Panc1 (cell line): ENCODE measurements around the gene DSCAM. TPM values are rescaled to one million over a fixed set of nuclear protein-coding genes. Genes with fewer than 3 reads are reported as not detected.

ENCODE experiments used
- ATAC-seq: fragments of 200-7000 bp; cut with Tn5 transposase; 2 replicates; pipeline ENCODE4 v1.9.1; 2020; ENCODE audit warnings: mild to moderate bottlenecking, moderate library complexity
- BruUV-seq: library from RNA; stranded (reverse); fragments of 400-500 nt; replicated peaks from 2 replicates; lab custom pipeline; 2021; lab: Mats Ljungman, UMichigan
- CTCF ChIA-PET: fragments of 300-600 bp; sonication (Branson Sonifier 250); formaldehyde crosslinking; loops from one replicate; lab custom pipeline; 2022; ENCODE audit warnings: antibody characterized with exemption; lab: Charles Lee
- POLR2A ChIA-PET: fragments of 300-600 bp; sonication (Branson Sonifier 250); formaldehyde crosslinking; loops from one replicate; lab custom pipeline; 2022; ENCODE audit warnings: antibody characterized with exemption; lab: Charles Lee
- DNase-seq: peaks from one replicate; pipeline ENCODE4 v3.0.0-alpha.2; 2010; ENCODE audit warnings: low read depth, low spot score
- H3K27ac ChIP-seq: 2 replicates; pipeline ENCODE4 v1.5.1; 2011; ENCODE audit warnings: mild to moderate bottlenecking, low read length, inconsistent platforms
- H3K27me3 ChIP-seq: fragments of 200-500 bp; sonication (Bioruptor generic); 2 replicates; pipeline ENCODE4 v1.6.0; 2014; ENCODE audit warnings: low read length, inconsistent platforms; ENCODE audit not compliant: control insufficient read depth, insufficient read depth
- H3K36me3 ChIP-seq: fragments of 200-500 bp; sonication (Bioruptor generic); 2 replicates; pipeline ENCODE4 v1.5.1; 2014; ENCODE audit warnings: inconsistent platforms, mild to moderate bottlenecking, low read length, moderate library complexity; ENCODE audit not compliant: control insufficient read depth, insufficient read depth
- H3K4me1 ChIP-seq: 2 replicates; pipeline ENCODE4 v1.5.1; 2011; ENCODE audit warnings: inconsistent platforms, mild to moderate bottlenecking, low read length, moderate library complexity; ENCODE audit not compliant: control insufficient read depth, insufficient read depth
- H3K4me3 ChIP-seq, 2 experiments: 2 replicates each; pipeline ENCODE4 v1.5.1; 2011 to 2012; ENCODE audit warnings: low read depth in 2 of 2, low read length in 2 of 2, mild to moderate bottlenecking in 2 of 2, inconsistent platforms in 1 of 2, moderate library complexity in 1 of 2
- H3K9me3 ChIP-seq: fragments of 200-500 bp; sonication (Bioruptor generic); 2 replicates; pipeline ENCODE4 v1.5.1; 2014; ENCODE audit warnings: low read depth, mild to moderate bottlenecking, inconsistent platforms, low read length, moderate library complexity; ENCODE audit not compliant: control insufficient read depth, insufficient read depth
- CTCF ChIP-seq: fragments of 450-650 bp; IDR thresholded peaks from 2 replicates; pipeline ENCODE4 v1.5.1; 2017; ENCODE audit warnings: mild to moderate bottlenecking
- POLR2AphosphoS5 ChIP-seq: IDR thresholded peaks from 2 replicates; pipeline ENCODE4 v1.6.1; 2012; ENCODE audit warnings: mild to moderate bottlenecking, low read depth, low read length, moderate library complexity
- REST ChIP-seq, 2 experiments: IDR thresholded peaks; 2 replicates each; pipeline ENCODE4 v1.6.1; 2011 to 2012; ENCODE audit warnings: low read depth in 2 of 2, control low read depth in 1 of 2, low read length in 1 of 2, mild to moderate bottlenecking in 1 of 2, moderate library complexity in 1 of 2; ENCODE audit not compliant: insufficient read depth in 1 of 2
- SIN3A ChIP-seq: IDR thresholded peaks from 2 replicates; pipeline ENCODE4 v1.6.1; 2012; ENCODE audit warnings: low read depth, mild to moderate bottlenecking, low read length, moderate library complexity, borderline replicate concordance; ENCODE audit not compliant: insufficient read depth
- TCF7L2 ChIP-seq: IDR thresholded peaks from 2 replicates; pipeline ENCODE4 v1.6.1; 2011; ENCODE audit warnings: mild to moderate bottlenecking, low read depth, low read length, inconsistent platforms
- in situ Hi-C: cut with HindIII; loops from 2 replicates; pipeline ENCODE4 v1.10.0; 2016; ENCODE audit warnings: low sequenced_read_pairs, low pct_unique_long_range_greater_than_20kb
- intact Hi-C: fragments of 100-400 bp; cut with micrococcal nuclease; formaldehyde crosslinking; loops from one replicate; pipeline ENCODE4 v1.10.0; 2022; ENCODE audit not compliant: unreplicated experiment
- total RNA-seq: library from RNA; stranded (reverse); gene quantifications from one replicate; pipeline ENCODE4 v1.2.1, GENCODE V29; 2021; ENCODE audit not compliant: unreplicated experiment

DSCAM gene
- total RNA-seq, 1 experiment from 2014 or later, result not detected

- ChIA-PET CTCF (no interaction called here), POLR2A (no interaction called here)
- DNase-seq (no peak), ATAC-seq (no peak)
- Histone ChIP-seq H3K36me3 (no peaks in the 10 kb centered on the region), H3K4me1 (no peaks in the 10 kb centered on the region), H3K4me3 (no peak overlapping the region), H3K27me3 (no peaks in the 10 kb centered on the region), H3K9me3 (no peaks in the 10 kb centered on the region), H3K27ac (no peak overlapping the region)
- intact Hi-C loops (no loop called here), in situ Hi-C loops (no loop called here)
- BruUV-seq, result no TSS peak
- TF ChIP-seq SIN3A (no peak), POLR2AphosphoS5 (no peak), REST (IDR thresholded peaks at IDR 0.05; ENCODE audit: insufficient read depth in 1 of 2, low read depth in 2 of 2, low read length in 1 of 2) (no peak)
These were observed 604.2 kb downstream of the DSCAM start for GRCh38 chr21:40242586-40243265.

- intact Hi-C loops, result no loop called here
- Histone ChIP-seq H3K27ac (no peak overlapping the region), H3K4me3 (no peak overlapping the region), H3K27me3 (no peaks in the 10 kb centered on the region), H3K4me1 (no peaks in the 10 kb centered on the region), H3K9me3 (no peaks in the 10 kb centered on the region), H3K36me3 (no peaks in the 10 kb centered on the region)
- POLR2A ChIA-PET, result no interaction called here
- no peak for ATAC-seq
- CTCF ChIA-PET, result no interaction called here
- TF ChIP-seq REST (IDR thresholded peaks at IDR 0.05; ENCODE audit: insufficient read depth in 1 of 2, low read depth in 2 of 2, low read length in 1 of 2), result no peak
- no peak for TF ChIP-seq SIN3A
- TF ChIP-seq CTCF, result no peak
- TF ChIP-seq POLR2AphosphoS5, result no peak
- TF ChIP-seq TCF7L2, result no peak
- DNase-seq, result no peak
- BruUV-seq, result no TSS peak
- in situ Hi-C loops, result no loop called here
These were observed 611.4 kb downstream of the DSCAM start for GRCh38 chr21:40235528-40235927.
